Erythroblast (primary cell): ENCODE data around the gene SUSD2.
"Not testable (repeated sequence)": the region's sequence is repeated elsewhere in the genome, so short reads cannot be mapped to it uniquely, and the experiment has no call there.

Experiments used
- DNase-seq, 2 experiments: peaks; one replicate each; lab custom pipeline; 2025; lab: John Stamatoyannopoulos, UW
- GATA1 ChIP-seq: IDR thresholded peaks from 2 replicates; pipeline ENCODE4 v1.6.1; 2011; ENCODE audit warnings: low read depth, mild to moderate bottlenecking, control low read depth, low read length, moderate library complexity
- POLR2A ChIP-seq: IDR thresholded peaks from 2 replicates; pipeline ENCODE4 v1.6.1; 2011; ENCODE audit warnings: mild to moderate bottlenecking, low read length

SUSD2 gene

DNA sequence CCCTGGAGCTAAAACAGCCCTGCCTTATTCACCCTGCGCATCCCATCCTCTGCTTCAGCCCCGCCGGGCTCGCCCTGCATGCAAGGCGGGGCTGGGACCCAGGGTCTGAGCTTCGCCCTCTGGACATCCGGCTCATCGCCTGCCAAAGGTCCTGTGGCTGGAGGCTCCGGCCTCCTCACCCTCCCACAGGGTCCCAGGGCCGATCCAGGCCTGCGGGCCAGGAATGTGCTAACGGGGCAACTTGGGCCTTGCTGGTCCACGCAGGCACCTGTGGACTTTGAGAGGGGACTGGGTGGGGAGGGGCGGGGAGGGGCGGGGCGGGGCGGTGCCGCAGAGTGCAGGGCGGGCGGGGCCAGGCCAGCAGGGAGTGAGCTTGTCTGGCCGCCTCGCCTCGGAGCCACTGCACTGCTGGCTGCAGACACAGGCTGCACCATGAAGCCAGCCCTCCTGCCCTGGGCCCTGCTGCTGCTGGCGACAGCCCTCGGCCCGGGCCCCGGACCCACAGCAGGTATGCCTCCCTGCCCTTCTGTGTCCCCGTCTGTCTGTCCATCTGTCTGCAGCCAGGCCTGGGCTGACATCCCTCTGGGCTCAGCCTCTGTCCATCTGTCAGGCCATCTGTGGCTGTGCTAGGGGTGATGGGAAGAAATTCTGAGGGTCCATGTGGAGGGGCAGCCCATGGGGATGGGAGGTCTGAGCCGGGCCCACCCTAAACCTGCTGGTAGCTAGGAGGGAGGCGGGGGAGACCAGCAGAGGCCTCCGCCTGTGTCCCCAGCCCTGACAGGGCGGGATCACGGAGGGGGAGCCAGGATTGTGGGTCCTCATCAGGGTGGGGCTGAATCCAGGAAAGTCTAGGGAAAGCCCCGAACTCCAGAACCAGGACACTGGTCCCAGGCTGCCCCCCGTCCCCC lies at the start of gene SUSD2:
TSS of gene SUSD2 (plus strand) at position 400 of the 908 bp plus-strand sequence. CDS start at position 433, 33 bp downstream.
- no peak for TF ChIP-seq POLR2A
- TF ChIP-seq GATA1, result no peak
- no peak for DNase-seq

- DNase-seq, result no peak
- TF ChIP-seq GATA1, result no peak
- TF ChIP-seq POLR2A, result no peak
Observed at GRCh38 chr22:24133187-24133965, 47.9 kb upstream of the SUSD2 start.

GRCh38 chr22:24134090-24134846 lies 47.0 kb upstream of the SUSD2 start:
- TF ChIP-seq POLR2A (no peak), GATA1 (no peak)
- DNase-seq, result peak; percentile 9 to 28

DNA sequence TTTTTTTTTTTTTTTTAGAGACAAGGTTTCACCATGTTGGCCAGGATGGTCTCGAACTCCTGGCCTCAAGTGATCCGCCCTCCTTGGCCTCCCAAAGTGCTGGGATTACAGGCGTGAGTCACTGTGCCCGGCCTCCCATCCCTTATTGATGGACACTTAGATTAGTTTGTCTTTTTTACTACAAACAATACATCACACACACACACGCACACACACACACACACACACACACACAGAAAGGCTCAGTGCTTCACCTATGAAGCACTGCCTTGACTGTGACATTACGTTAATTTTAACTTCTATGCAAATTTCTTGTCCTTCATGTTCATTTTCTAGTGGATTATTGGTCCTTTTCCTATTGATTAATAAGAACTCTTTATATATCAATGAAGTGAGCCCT lies 44.8 kb upstream of the SUSD2 start:
- DNase-seq, result not testable (repeated sequence)

DNA sequence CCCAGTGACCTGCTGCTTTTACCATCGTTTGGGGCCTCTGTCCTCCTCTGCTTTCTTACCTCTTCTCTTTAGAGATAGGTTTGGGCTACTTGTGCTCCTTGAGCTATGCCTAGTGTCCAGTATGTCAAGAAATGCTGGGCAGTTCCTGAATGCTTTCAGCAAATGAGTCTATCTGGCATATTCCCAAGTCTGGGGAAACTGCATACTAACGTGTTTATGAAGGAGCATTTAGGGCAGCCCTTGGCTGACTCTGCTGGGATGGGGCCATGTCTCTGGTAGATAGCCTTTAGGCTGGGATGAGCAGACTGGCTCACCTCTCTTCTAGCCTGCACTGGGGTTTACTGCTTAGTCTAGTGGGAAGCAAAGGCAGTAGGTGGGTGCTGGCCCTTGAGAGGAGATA lies 43.7 kb upstream of the SUSD2 start:
- DNase-seq, result no peak
- no peak for TF ChIP-seq POLR2A
- no peak for TF ChIP-seq GATA1

- DNase-seq, result no peak
- TF ChIP-seq POLR2A, result no peak
- no peak for TF ChIP-seq GATA1
Observed at GRCh38 chr22:24138649-24139420, 42.5 kb upstream of the SUSD2 start.

DNA sequence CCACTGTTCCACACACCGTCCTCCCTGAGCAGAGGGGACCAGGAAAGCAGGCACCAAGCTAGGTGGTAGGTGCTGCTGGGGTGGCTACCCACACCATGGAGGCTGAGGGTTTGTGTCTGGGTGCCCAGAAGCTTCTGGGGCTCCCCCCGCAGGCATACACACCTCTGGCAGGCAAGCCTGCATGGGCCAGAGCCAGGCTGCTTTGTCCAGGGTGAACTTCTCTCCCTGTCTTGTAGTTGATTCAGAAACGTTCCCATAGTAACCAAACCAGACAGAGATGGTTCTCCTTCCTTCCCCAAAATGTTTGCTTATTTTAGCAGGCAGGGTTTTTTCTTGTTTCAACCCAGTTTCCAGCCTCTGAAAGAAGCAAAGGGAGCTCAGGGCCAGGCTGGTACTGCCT lies 40.9 kb upstream of the SUSD2 start:
- no peak for DNase-seq
- TF ChIP-seq GATA1, result no peak
- no peak for TF ChIP-seq POLR2A

- DNase-seq, result no peak
- no peak for TF ChIP-seq POLR2A
- TF ChIP-seq GATA1, result no peak
Observed at GRCh38 chr22:24141586-24141985, 39.7 kb upstream of the SUSD2 start.

- no peak for TF ChIP-seq GATA1
- TF ChIP-seq POLR2A, result no peak
- no peak for DNase-seq
Observed at GRCh38 chr22:24142241-24142640, 39.0 kb upstream of the SUSD2 start.

DNA sequence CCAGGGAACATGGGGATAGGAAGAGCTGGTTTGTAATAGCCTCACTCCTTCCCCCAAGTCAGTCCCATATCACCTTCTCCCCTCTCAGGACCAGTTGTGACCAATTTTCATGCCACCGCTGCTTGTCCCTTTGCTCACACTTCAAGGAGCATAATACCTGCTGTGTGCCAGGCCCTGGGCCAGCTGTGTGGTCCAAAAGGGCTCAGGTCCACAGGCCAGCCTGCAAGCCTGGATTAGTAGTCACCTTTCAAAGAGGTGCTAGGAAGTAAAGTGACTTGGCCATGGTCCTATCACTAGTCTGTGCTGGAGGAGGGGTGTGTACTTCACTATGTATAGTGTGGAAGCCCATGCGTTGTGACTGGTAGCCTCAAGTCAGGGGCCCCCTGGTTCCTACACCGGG lies 38.5 kb upstream of the SUSD2 start:
- DNase-seq, result no peak
- TF ChIP-seq POLR2A, result no peak
- no peak for TF ChIP-seq GATA1

DNA sequence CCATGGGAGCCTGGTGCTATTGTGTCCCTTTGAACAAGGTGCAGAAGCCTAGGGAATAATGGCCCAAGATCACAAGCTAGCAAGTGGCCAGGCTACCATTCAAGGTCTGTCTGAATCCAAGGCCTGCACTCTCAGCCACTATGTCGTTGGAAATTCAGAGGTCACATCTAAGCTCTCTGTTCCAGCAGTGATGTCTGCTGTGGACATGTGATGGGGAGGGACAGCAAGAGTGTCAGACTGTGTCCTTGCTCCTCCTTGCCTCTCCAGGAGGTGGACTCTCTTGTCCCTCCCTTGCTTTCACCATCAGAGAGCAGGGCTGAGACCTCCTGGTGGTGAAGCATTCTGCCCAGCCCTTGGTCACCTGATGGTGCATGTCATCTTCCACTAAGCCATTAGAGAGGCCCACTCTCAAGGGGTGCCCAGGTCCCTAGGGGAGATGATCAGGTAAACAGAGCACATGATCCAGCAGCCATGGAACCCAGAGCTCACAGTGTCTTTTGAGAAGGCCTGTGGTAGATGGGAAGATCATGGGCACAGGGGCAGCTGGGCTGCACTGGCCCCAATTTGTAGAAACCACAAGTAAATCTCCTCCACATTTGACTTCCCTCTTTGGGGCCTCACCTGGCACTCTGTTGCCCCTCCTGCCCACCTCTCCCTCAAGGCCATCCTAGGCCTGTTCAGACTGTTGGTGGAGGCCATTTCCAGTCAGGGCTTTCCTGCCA lies 37.1 kb upstream of the SUSD2 start:
- DNase-seq, result no peak
- TF ChIP-seq GATA1 (no peak), POLR2A (no peak)

DNA sequence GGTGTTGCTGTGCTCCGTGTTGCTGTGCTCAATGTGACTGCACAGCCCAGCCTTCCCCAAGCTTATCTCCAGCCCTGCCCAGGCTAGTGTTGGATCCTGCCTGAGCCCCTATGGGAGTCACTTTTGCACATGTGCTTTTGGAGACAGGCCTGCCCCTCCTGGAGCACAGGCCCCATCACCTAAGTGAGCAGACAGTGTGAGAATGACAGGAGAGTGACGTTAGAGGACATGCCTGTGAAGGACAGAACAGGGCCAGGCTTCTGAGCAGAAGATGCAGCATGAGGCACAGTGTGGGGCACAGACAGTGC lies 36.6 kb upstream of the SUSD2 start:
- TF ChIP-seq POLR2A, result no peak
- TF ChIP-seq GATA1, result no peak
- DNase-seq, result no peak

DNA sequence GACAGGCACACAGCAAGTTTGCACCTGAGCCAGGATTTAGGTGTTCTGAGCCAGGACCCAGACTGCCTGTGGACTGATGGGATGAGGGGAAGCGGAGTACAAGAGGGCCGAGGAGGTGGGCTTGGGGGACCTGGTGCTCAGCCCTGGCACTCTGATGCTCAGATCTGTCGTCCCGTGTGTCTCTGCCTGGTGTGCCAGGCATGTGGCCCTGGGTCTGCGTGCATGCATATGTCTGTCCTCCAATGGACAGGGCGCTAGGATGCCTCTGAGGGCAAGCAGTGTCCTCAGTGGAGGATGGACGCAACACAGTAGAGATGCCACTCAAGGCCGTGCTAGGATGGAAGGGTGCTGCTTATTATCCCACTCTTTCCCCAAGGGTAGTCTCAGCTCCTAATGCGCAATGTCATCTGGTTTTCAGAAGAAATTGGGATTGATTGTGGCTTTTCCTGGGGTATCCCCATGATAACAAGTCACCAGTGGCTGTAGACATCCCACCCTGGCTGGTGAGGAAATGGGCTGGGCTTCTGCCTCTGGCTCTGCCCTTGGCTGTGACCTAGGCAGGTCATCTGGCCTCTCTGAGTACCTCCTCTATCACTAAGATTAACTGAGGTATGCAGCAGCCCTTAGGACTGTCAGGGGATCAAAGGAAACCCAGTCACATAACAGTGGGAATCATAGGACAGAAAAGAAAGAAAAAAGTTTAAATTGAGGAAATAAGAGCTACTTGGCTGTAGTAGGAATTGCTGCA lies 35.7 kb upstream of the SUSD2 start:
- TF ChIP-seq GATA1 (no peak), POLR2A (no peak)
- no peak for DNase-seq
